KMS-11 (cell line): ENCODE measurements around the gene HDLBP.
A peak's percentile ranks its signal among the peaks of the same experiment; 100 is the strongest.

Experiments
- H2AFZ ChIP-seq: fragments of 200-600 bp; sonication (generic); 2 replicates; pipeline ENCODE4 v1.6.1; 2016; ENCODE audit warnings: antibody characterized with exemption, mixed run types, low read depth
- H3K27ac ChIP-seq: fragments of 200-600 bp; sonication (generic); 2 replicates; pipeline ENCODE4 v1.6.1; 2016; ENCODE audit warnings: mild to moderate bottlenecking, mixed run types
- H3K27me3 ChIP-seq: fragments of 200-600 bp; sonication (generic); 2 replicates; pipeline ENCODE4 v1.6.1; 2017; ENCODE audit warnings: mild to moderate bottlenecking, low read depth, mixed run types, moderate library complexity; ENCODE audit not compliant: insufficient read depth
- H3K36me3 ChIP-seq: fragments of 200-600 bp; sonication (generic); 2 replicates; pipeline ENCODE4 v1.6.1; 2017; ENCODE audit warnings: mild to moderate bottlenecking, mixed run types; ENCODE audit not compliant: insufficient read depth
- H3K4me1 ChIP-seq: fragments of 200-600 bp; sonication (generic); 2 replicates; pipeline ENCODE4 v1.6.1; 2016; ENCODE audit warnings: mild to moderate bottlenecking, low read depth, mixed run types; ENCODE audit not compliant: poor library complexity, severe bottlenecking
- H3K4me2 ChIP-seq: fragments of 200-600 bp; sonication (generic); 2 replicates; pipeline ENCODE4 v1.7.0; 2016; ENCODE audit warnings: mild to moderate bottlenecking, mixed run types
- H3K4me3 ChIP-seq: fragments of 200-600 bp; sonication (generic); IDR thresholded peaks from 2 replicates; pipeline ENCODE4 v1.6.1; 2017; ENCODE audit warnings: low read depth, low read length, mixed read lengths; ENCODE audit not compliant: insufficient read depth
- H3K79me2 ChIP-seq: fragments of 200-600 bp; sonication (generic); 2 replicates; pipeline ENCODE4 v1.6.1; 2016; ENCODE audit warnings: low read depth, mixed run types; ENCODE audit not compliant: insufficient read depth
- H3K9ac ChIP-seq: fragments of 200-600 bp; sonication (generic); 2 replicates; pipeline ENCODE4 v1.6.1; 2016; ENCODE audit warnings: mild to moderate bottlenecking, mixed run types
- H4K20me1 ChIP-seq: fragments of 200-600 bp; sonication (generic); 2 replicates; pipeline ENCODE4 v1.6.1; 2016; ENCODE audit warnings: mild to moderate bottlenecking, mixed run types; ENCODE audit not compliant: insufficient read depth
- TF ChIP-seq, protein P1 (sequence below): fragments of 200-600 bp; sonication (generic); conservative IDR thresholded peaks from 2 replicates; pipeline ENCODE4 v1.6.1; 2017; ENCODE audit warnings: low read depth, mild to moderate bottlenecking, antibody characterized with exemption, low read length, moderate library complexity, mixed read lengths

HDLBP gene

DNA sequence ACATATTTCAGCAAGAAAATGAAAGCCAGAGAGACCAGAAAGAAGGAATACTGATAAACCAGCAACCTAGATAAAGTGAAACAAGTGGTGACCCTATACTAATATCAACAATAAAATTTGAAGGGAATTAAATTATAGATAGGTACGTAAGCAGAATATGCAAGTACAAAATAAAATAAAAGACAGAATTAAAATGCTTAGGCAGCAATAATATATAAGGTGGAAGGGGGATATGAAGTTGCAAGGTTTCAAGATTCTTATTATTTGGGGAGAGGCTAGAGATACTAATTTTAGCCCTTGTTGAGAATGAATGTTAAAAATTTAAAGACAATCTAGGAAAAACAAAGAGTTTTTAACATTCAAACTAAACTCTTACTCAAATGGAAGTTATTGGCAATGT, 39.6 kb downstream of the HDLBP start:
- H3K4me2 ChIP-seq: no peak overlapping the region
- no peak overlapping the region for H3K9ac ChIP-seq
- H3K4me3 ChIP-seq: no peak overlapping the region
- H3K27ac ChIP-seq: no peak overlapping the region
- peaks cover 31% of the 10 kb centered on the region for H3K4me1 ChIP-seq
- TF ChIP-seq, protein P1, sequence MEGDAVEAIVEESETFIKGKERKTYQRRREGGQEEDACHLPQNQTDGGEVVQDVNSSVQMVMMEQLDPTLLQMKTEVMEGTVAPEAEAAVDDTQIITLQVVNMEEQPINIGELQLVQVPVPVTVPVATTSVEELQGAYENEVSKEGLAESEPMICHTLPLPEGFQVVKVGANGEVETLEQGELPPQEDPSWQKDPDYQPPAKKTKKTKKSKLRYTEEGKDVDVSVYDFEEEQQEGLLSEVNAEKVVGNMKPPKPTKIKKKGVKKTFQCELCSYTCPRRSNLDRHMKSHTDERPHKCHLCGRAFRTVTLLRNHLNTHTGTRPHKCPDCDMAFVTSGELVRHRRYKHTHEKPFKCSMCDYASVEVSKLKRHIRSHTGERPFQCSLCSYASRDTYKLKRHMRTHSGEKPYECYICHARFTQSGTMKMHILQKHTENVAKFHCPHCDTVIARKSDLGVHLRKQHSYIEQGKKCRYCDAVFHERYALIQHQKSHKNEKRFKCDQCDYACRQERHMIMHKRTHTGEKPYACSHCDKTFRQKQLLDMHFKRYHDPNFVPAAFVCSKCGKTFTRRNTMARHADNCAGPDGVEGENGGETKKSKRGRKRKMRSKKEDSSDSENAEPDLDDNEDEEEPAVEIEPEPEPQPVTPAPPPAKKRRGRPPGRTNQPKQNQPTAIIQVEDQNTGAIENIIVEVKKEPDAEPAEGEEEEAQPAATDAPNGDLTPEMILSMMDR: no peak
- no peak overlapping the region for H2AFZ ChIP-seq
- no peaks in the 10 kb centered on the region for H3K27me3 ChIP-seq
- H3K79me2 ChIP-seq: peaks cover 73% of the 10 kb centered on the region
- no peaks in the 10 kb centered on the region for H3K36me3 ChIP-seq
- no peaks in the 10 kb centered on the region for H4K20me1 ChIP-seq

DNA sequence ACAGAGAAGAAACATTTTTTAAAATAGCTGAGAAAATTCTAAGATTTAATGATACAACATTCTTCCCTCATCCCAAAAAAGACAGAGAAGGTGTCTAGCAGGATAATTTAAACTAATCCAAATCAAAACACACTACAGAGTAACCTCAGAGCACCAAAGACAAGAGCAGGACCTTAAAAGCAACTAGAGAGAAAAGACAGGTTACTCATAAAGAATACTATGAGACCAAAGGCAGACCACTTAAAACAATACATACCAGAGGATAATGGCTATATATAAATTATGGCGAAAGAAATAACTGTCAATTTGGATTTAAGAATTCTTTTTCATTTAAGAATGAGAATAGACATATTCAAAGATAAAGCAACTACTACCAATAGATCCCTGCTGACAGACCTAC, 40.0 kb downstream of the HDLBP start:
- no peak overlapping the region for H3K27ac ChIP-seq
- H3K79me2 ChIP-seq: peaks cover 73% of the 10 kb centered on the region
- H3K4me3 ChIP-seq: no peak overlapping the region
- no peak overlapping the region for H3K9ac ChIP-seq
- H3K27me3 ChIP-seq: no peaks in the 10 kb centered on the region
- peaks cover 30% of the 10 kb centered on the region for H3K4me1 ChIP-seq
- TF ChIP-seq, protein P1: no peak
- no peak overlapping the region for H3K4me2 ChIP-seq
- no peaks in the 10 kb centered on the region for H4K20me1 ChIP-seq
- no peak overlapping the region for H2AFZ ChIP-seq
- no peaks in the 10 kb centered on the region for H3K36me3 ChIP-seq

DNA sequence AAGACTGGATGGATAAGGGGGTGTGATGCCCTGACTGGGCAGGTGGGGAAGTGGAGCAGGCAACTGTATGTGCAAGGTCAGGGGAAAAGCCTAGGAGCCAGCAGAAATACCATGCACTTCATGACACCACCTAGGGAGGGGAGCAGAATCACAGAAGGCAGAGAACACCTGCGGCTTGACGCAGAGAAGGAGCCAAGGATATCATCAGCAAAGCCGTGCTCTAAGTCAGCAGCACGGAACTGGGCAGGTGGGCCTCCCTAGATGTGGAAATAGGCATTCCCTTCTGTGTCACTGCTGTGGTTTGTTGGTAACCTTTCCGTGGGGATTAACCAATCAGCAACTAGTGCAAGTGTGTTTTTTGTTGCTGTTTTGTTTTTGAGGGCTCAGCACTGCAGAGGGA, 41.3 kb downstream of the HDLBP start:
- H3K27ac ChIP-seq: no peak overlapping the region
- H3K79me2 ChIP-seq: peaks cover 79% of the 10 kb centered on the region
- TF ChIP-seq, protein P1: no peak
- H3K27me3 ChIP-seq: no peaks in the 10 kb centered on the region
- no peak overlapping the region for H3K9ac ChIP-seq
- no peak overlapping the region for H3K4me2 ChIP-seq
- H3K36me3 ChIP-seq: no peaks in the 10 kb centered on the region
- no peaks in the 10 kb centered on the region for H4K20me1 ChIP-seq
- no peak overlapping the region for H3K4me3 ChIP-seq
- no peak overlapping the region for H2AFZ ChIP-seq
- peaks cover 29% of the 10 kb centered on the region for H3K4me1 ChIP-seq

DNA sequence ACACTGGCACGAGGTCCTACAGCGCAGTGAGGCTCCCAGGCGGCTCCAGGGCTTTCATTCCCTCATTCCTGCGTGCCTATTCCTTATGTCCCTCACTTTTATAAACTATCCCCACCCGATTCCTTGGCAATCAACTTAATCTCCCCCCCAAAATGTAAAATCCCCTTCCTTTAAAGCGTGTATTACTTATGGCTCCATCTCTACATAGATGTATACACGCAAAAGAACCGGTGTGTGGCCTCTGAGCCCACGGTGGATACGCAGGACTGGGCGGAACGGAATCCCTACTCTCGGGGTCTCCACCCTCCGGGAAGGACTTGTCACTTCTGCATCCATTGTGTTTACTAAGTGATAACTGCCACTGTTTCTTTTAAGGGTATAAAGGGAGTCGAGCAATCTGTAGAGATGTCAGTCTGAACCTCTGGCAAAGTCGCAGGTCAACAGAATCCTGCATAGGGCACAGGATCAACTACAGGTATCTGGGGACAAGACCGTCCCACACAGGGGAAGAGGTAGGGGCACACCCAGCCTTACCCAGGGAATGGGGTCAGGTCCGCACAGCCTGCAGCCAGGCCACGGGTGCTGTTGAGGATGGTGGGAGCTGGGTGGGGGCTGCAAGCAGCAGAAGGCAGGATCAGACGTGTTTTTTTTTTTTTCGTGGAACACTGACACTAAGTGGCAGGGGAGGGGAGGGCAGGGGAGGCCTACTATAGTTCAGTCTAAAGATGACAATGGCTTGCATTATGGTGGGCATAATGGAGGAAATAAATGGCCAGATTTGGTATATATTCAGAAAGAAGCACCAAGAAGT, 42.1 kb downstream of the HDLBP start:
- Histone ChIP-seq H3K27me3 (no peaks in the 10 kb centered on the region), H3K9ac (peak overlapping the region; percentile 92; the same call in 1 of the 2 replicates), H3K36me3 (no peaks in the 10 kb centered on the region), H3K4me1 (peaks cover 29% of the 10 kb centered on the region), H2AFZ (no peak overlapping the region), H3K27ac (peak overlapping the region; percentile 25; the same call in 1 of the 2 replicates), H3K4me3 (no peak overlapping the region), H3K4me2 (peak overlapping the region; percentile 44; the same call in 1 of the 2 replicates), H3K79me2 (peaks cover 80% of the 10 kb centered on the region), H4K20me1 (no peaks in the 10 kb centered on the region)
- TF ChIP-seq, protein P1: no peak; the same call in 1 of the 2 replicates
